Breast epithelium (tissue), 3 donors: ENCODE data around the gene CASK.

Source experiments
- POLR2A ChIP-seq: fragments of 450-650 bp; IDR thresholded peaks from one replicate; pipeline ENCODE4 v1.6.1; 2016; ENCODE audit warnings: antibody characterized with exemption, mild to moderate bottlenecking, moderate library complexity
- POLR2AphosphoS5 ChIP-seq, 3 donors: sonication (generic); formaldehyde crosslinking; IDR thresholded peaks; one replicate each; pipeline ENCODE4 v1.6.1; 2017; ENCODE audit warnings: antibody characterized with exemption in 3 of 3

DNA sequence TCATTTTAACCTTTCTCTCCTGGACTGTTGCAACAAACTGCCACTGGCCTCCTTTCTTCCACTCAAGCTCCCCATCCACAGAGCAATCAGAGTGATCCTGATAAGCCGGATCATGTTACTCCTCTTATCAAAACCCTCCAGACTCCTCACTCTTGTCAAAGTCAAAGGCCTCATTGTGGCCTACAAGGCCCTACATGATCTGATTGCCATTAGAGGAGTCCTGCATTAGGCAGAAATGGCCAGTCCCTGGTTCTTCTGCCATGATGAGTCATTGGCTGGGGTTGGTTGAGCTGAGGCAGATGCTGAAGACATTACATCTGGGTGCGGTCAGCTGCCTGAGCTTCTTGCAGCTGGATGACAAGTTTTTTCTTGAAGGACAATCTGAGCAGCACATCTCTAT is 32.7 kb upstream of the CASK start:
- TF ChIP-seq POLR2AphosphoS5 (IDR thresholded peaks at IDR 0.05) (no peak), POLR2A (no peak)
